ENCODE measurements around the gene KCNE4. TPM values are rescaled to one million over a fixed set of nuclear protein-coding genes. Genes with fewer than 3 reads are reported as not detected.

KCNE4 gene
- polyA plus RNA-seq, 2 donors: 0.24 to 0.64 TPM

GRCh38 chr2:223090540-223091235, 38.7 kb downstream of the KCNE4 start:
- no peaks in the 10 kb centered on the region for H3K36me3 ChIP-seq (ENCODE audit: control insufficient read depth in 2 of 2, insufficient read depth in 2 of 2, low read length in 1 of 2)
- H3K27me3 ChIP-seq (ENCODE audit: control insufficient read depth in 1 of 2, insufficient read depth in 2 of 2, low read length in 2 of 2): no peaks in the 10 kb centered on the region
- 69 to 79% methylated on average over 1 of the region's 1 CpG for WGBS, 2 donors
- no peak overlapping the region for H3K27ac ChIP-seq (ENCODE audit: low read depth in 2 of 2, low read length in 1 of 2)
- no peaks in the 10 kb centered on the region for H3K4me1 ChIP-seq (ENCODE audit: control insufficient read depth in 2 of 2, insufficient read depth in 2 of 2, low read length in 1 of 2)
- H3K4me3 ChIP-seq (ENCODE audit: low read depth in 1 of 2, low read length in 2 of 2): no peak overlapping the region
- H3K9me3 ChIP-seq (ENCODE audit: control insufficient read depth in 2 of 2, insufficient read depth in 1 of 2, low read depth in 1 of 2, low read length in 1 of 2): no peaks in the 10 kb centered on the region

DNA sequence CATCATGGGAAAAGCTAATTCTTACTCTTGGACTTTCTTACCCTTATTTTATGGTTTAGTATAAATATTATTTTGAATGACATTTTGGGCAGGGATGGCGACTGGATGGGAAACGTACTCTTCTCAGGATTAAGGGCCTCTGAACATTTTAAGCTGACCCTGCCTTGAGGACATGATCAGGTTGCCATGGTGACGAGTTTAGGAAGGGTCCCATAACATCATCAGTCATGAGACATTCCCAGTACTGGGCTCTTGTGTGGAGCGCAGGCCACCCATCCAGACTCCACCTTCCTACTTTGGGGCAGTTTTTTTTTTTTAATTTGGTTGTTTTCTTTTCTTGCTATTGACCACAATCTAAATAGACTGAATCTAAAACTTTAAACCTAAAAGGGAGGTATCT, 40.7 kb downstream of the KCNE4 start:
- H3K9me3 ChIP-seq (ENCODE audit: control insufficient read depth in 2 of 2, insufficient read depth in 1 of 2, low read depth in 1 of 2, low read length in 1 of 2): no peaks in the 10 kb centered on the region
- H3K27me3 ChIP-seq (ENCODE audit: control insufficient read depth in 1 of 2, insufficient read depth in 2 of 2, low read length in 2 of 2): no peaks in the 10 kb centered on the region
- H3K4me1 ChIP-seq (ENCODE audit: control insufficient read depth in 2 of 2, insufficient read depth in 2 of 2, low read length in 1 of 2): no peaks in the 10 kb centered on the region
- H3K4me3 ChIP-seq (ENCODE audit: low read depth in 1 of 2, low read length in 2 of 2): no peak overlapping the region
- H3K36me3 ChIP-seq (ENCODE audit: control insufficient read depth in 2 of 2, insufficient read depth in 2 of 2, low read length in 1 of 2): no peaks in the 10 kb centered on the region
- no peak overlapping the region for H3K27ac ChIP-seq (ENCODE audit: low read depth in 2 of 2, low read length in 1 of 2)
- 85% methylated on average over 4 of the region's 4 CpGs for WGBS, 2 donors

DNA sequence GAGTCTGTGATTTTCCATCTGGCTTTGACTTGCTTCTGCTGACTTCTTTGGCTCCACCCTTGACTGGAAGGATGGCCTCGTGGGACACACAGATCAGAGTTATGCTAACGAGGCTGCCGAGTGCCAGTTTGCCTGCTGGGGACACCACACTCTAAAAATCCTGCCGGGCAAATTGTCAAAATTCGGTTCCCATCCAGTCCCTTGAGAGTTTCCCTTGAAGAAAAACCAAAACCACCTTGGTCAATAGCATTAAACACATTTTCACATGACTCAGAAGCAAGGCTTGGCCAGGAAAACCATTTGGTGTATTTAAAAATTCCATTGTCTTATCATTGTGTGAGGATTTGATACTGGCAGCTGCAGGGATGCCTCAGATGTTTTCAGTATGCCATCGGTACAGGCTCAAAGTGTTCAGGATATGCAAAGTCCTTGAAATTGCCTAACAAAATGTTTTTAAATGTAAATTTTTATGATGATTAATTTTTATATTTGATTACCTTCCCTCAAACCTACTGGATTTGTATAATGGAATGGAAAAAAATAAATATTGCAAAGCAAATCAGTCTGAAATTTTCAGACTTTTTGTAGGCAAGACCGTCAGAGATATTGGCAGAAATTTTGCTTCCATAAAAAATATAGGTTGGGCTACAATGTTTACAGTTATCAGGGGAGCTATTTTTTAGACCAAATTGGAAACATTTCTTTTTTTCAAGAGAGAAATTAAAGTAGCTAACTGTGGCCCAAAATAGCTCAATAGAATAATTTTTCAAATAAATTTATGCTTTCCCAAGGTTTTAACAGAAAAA, 41.6 kb downstream of the KCNE4 start:
- Histone ChIP-seq H3K36me3 (ENCODE audit: control insufficient read depth in 2 of 2, insufficient read depth in 2 of 2, low read length in 1 of 2) (no peaks in the 10 kb centered on the region), H3K9me3 (ENCODE audit: control insufficient read depth in 2 of 2, insufficient read depth in 1 of 2, low read depth in 1 of 2, low read length in 1 of 2) (no peaks in the 10 kb centered on the region), H3K27ac (ENCODE audit: low read depth in 2 of 2, low read length in 1 of 2) (no peak overlapping the region), H3K4me3 (ENCODE audit: low read depth in 1 of 2, low read length in 2 of 2) (no peak overlapping the region), H3K27me3 (ENCODE audit: control insufficient read depth in 1 of 2, insufficient read depth in 2 of 2, low read length in 2 of 2) (no peaks in the 10 kb centered on the region), H3K4me1 (ENCODE audit: control insufficient read depth in 2 of 2, insufficient read depth in 2 of 2, low read length in 1 of 2) (no peaks in the 10 kb centered on the region)
- WGBS, 2 donors: 38 to 57% methylated on average over 7 of the region's 7 CpGs

DNA sequence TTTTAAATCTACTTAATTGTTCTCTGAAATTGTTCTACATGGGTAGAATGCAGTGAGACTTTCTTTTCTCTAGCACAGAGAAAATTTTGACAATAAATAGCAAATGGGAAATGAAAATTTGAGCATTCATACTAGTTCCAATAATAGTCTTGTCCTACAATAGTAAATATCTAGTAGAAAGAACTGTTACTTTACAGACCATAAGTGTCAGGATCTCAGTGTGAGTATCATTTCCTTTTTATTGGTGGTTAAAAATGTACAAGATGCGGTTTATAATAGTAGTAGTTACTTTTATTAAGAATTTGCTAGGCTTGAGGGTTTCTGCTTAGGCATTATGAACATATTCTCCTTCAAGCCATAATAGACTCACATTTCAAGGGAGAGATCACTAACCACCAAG, 43.2 kb downstream of the KCNE4 start:
- Histone ChIP-seq H3K4me1 (ENCODE audit: control insufficient read depth in 2 of 2, insufficient read depth in 2 of 2, low read length in 1 of 2) (no peaks in the 10 kb centered on the region), H3K36me3 (ENCODE audit: control insufficient read depth in 2 of 2, insufficient read depth in 2 of 2, low read length in 1 of 2) (no peaks in the 10 kb centered on the region), H3K9me3 (ENCODE audit: control insufficient read depth in 2 of 2, insufficient read depth in 1 of 2, low read depth in 1 of 2, low read length in 1 of 2) (no peaks in the 10 kb centered on the region), H3K27me3 (ENCODE audit: control insufficient read depth in 1 of 2, insufficient read depth in 2 of 2, low read length in 2 of 2) (no peaks in the 10 kb centered on the region), H3K4me3 (ENCODE audit: low read depth in 1 of 2, low read length in 2 of 2) (no peak overlapping the region), H3K27ac (ENCODE audit: low read depth in 2 of 2, low read length in 1 of 2) (no peak overlapping the region)
- WGBS, 2 donors: 88 to 92% methylated on average over 1 of the region's 1 CpG

DNA sequence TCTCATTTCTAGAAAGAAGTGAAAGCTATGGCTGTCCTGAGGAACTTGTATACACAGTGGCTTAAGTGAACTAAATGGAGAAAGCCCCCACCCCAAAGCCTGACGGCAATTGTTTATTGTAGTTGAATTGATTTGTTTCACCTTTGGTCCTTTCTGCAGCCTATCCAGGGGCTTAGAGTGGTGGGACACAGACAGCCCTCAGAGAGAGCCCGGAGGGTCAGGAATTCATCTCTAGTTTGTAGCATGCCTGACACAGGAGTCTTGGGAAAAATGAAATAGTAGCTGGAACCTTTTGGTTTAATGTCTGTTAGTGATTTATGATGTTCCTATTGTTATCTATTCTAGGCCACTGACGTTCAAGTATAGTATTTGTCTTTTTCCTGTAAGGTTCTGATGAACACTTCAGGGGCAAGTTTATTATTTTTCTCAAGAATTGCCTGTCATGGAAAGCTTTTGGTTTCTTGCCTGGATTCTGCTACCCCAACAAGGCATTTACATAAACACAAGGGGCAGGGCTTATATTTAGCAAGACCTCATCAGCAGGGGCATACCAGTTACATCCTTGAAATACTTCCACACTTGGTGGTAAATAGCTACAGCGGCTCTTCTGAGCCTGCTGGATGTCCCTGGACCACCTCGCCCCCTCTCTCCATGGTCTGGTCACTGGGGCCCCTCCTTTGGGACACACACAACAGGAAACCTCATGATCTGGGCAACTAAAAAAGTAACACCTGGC, 44.4 kb downstream of the KCNE4 start:
- no peaks in the 10 kb centered on the region for H3K9me3 ChIP-seq (ENCODE audit: control insufficient read depth in 2 of 2, insufficient read depth in 1 of 2, low read depth in 1 of 2, low read length in 1 of 2)
- no peaks in the 10 kb centered on the region for H3K4me1 ChIP-seq (ENCODE audit: control insufficient read depth in 2 of 2, insufficient read depth in 2 of 2, low read length in 1 of 2)
- no peak overlapping the region for H3K27ac ChIP-seq (ENCODE audit: low read depth in 2 of 2, low read length in 1 of 2)
- no peak overlapping the region for H3K4me3 ChIP-seq (ENCODE audit: low read depth in 1 of 2, low read length in 2 of 2)
- 61 to 65% methylated on average over 5 of the region's 5 CpGs for WGBS, 2 donors
- no peaks in the 10 kb centered on the region for H3K27me3 ChIP-seq (ENCODE audit: control insufficient read depth in 1 of 2, insufficient read depth in 2 of 2, low read length in 2 of 2)
- no peaks in the 10 kb centered on the region for H3K36me3 ChIP-seq (ENCODE audit: control insufficient read depth in 2 of 2, insufficient read depth in 2 of 2, low read length in 1 of 2)

GRCh38 chr2:223097888-223098383, 45.9 kb downstream of the KCNE4 start:
- H3K27me3 ChIP-seq (ENCODE audit: control insufficient read depth in 1 of 2, insufficient read depth in 2 of 2, low read length in 2 of 2): no peaks in the 10 kb centered on the region
- H3K4me1 ChIP-seq (ENCODE audit: control insufficient read depth in 2 of 2, insufficient read depth in 2 of 2, low read length in 1 of 2): no peaks in the 10 kb centered on the region
- H3K9me3 ChIP-seq (ENCODE audit: control insufficient read depth in 2 of 2, insufficient read depth in 1 of 2, low read depth in 1 of 2, low read length in 1 of 2): no peaks in the 10 kb centered on the region
- 77 to 82% methylated on average over 6 of the region's 6 CpGs for WGBS, 2 donors
- no peak overlapping the region for H3K27ac ChIP-seq (ENCODE audit: low read depth in 2 of 2, low read length in 1 of 2)
- H3K4me3 ChIP-seq (ENCODE audit: low read depth in 1 of 2, low read length in 2 of 2): no peak overlapping the region
- H3K36me3 ChIP-seq (ENCODE audit: control insufficient read depth in 2 of 2, insufficient read depth in 2 of 2, low read length in 1 of 2): no peaks in the 10 kb centered on the region

DNA sequence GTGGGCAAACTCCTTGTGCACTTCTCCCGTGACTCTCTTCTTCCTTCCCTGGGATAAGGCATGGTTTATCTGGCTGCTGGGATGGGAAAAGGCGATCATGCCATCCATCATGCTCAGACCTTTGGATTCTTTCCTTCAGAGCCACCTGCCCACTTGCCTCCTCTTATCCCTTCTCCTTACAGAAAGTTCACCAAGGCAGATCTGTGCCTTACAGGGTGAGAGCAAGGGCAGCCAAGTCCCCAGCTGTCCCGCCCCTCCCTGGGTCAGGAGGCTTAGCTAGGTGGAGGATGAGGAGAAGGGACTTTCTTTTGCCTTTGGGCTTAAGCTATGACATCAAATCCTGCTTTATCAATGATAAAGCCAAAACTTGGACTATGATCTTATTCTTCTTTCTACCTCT, 47.6 kb downstream of the KCNE4 start:
- Histone ChIP-seq H3K9me3 (ENCODE audit: control insufficient read depth in 2 of 2, insufficient read depth in 1 of 2, low read depth in 1 of 2, low read length in 1 of 2) (no peaks in the 10 kb centered on the region), H3K4me3 (ENCODE audit: low read depth in 1 of 2, low read length in 2 of 2) (no peak overlapping the region), H3K4me1 (ENCODE audit: control insufficient read depth in 2 of 2, insufficient read depth in 2 of 2, low read length in 1 of 2) (no peaks in the 10 kb centered on the region), H3K27ac (ENCODE audit: low read depth in 2 of 2, low read length in 1 of 2) (peak overlapping the region in 1 of 2 donors; percentile 58), H3K36me3 (ENCODE audit: control insufficient read depth in 2 of 2, insufficient read depth in 2 of 2, low read length in 1 of 2) (no peaks in the 10 kb centered on the region), H3K27me3 (ENCODE audit: control insufficient read depth in 1 of 2, insufficient read depth in 2 of 2, low read length in 2 of 2) (no peaks in the 10 kb centered on the region)
- WGBS, 2 donors: 69 to 71% methylated on average over 3 of the region's 3 CpGs

DNA sequence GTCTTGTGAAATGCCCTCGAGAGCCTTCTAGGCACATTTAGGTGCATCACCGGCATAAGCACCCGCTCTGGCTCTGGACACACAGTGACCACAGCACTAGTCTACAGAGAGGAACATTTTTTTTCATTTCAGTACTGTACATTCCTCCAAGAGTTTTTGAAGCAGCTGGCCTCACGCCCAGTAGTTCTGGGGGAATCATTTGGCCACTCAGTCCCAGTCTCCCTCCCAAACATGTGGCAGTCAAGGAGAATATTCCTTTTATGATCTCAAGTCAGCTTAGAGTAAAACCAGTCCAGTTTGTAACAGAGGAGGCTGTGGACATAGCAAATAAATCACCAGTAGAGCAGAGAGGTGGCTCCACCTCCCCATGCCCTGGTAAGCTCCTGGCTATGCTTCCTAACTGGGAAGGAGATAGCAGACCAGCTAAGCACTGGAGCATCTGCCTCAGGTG, 48.1 kb downstream of the KCNE4 start:
- H3K27ac ChIP-seq (ENCODE audit: low read depth in 2 of 2, low read length in 1 of 2): no peak overlapping the region
- no peak overlapping the region for H3K4me3 ChIP-seq (ENCODE audit: low read depth in 1 of 2, low read length in 2 of 2)
- H3K4me1 ChIP-seq (ENCODE audit: control insufficient read depth in 2 of 2, insufficient read depth in 2 of 2, low read length in 1 of 2): no peaks in the 10 kb centered on the region
- WGBS, 2 donors: 49 to 54% methylated on average over 4 of the region's 4 CpGs
- H3K27me3 ChIP-seq (ENCODE audit: control insufficient read depth in 1 of 2, insufficient read depth in 2 of 2, low read length in 2 of 2): no peaks in the 10 kb centered on the region
- H3K36me3 ChIP-seq (ENCODE audit: control insufficient read depth in 2 of 2, insufficient read depth in 2 of 2, low read length in 1 of 2): no peaks in the 10 kb centered on the region
- no peaks in the 10 kb centered on the region for H3K9me3 ChIP-seq (ENCODE audit: control insufficient read depth in 2 of 2, insufficient read depth in 1 of 2, low read depth in 1 of 2, low read length in 1 of 2)

GRCh38 chr2:223101340-223102039, 49.5 kb downstream of the KCNE4 start:
- Histone ChIP-seq H3K4me1 (ENCODE audit: control insufficient read depth in 2 of 2, insufficient read depth in 2 of 2, low read length in 1 of 2) (no peaks in the 10 kb centered on the region), H3K27me3 (ENCODE audit: control insufficient read depth in 1 of 2, insufficient read depth in 2 of 2, low read length in 2 of 2) (no peaks in the 10 kb centered on the region), H3K4me3 (ENCODE audit: low read depth in 1 of 2, low read length in 2 of 2) (no peak overlapping the region), H3K27ac (ENCODE audit: low read depth in 2 of 2, low read length in 1 of 2) (no peak overlapping the region), H3K9me3 (ENCODE audit: control insufficient read depth in 2 of 2, insufficient read depth in 1 of 2, low read depth in 1 of 2, low read length in 1 of 2) (no peaks in the 10 kb centered on the region), H3K36me3 (ENCODE audit: control insufficient read depth in 2 of 2, insufficient read depth in 2 of 2, low read length in 1 of 2) (no peaks in the 10 kb centered on the region)
- WGBS, 2 donors: 49 to 59% methylated on average over 4 of the region's 4 CpGs

Measured in esophagus (tissue), 2 donors.